Measurements from ENCODE around the gene PRDM15. TPM values are rescaled to one million over a fixed set of nuclear protein-coding genes. Genes with fewer than 3 reads are reported as not detected.

PRDM15 gene
- polyA plus RNA-seq, 1 experiment, result 7.6 TPM

- TF ChIP-seq CTCF (IDR thresholded peaks at IDR 0.05; ENCODE audit: insufficient read depth, low read depth, low read length), result no peak
- ChIA-PET POLR2A (no interaction called here), CTCF (interaction anchor here (2.6 to 11.1 kb wide), 2 partner anchors 10 to 156 kb away, joined by 7 to 153 read pairs; no protein-coding TSS in a partner anchor)
- no peak for DNase-seq (ENCODE audit: low read depth)
- Histone ChIP-seq H3K36me3 (ENCODE audit: control insufficient read depth, insufficient read depth, low read length) (no peaks in the 10 kb centered on the region), H3K27me3 (ENCODE audit: control insufficient read depth, insufficient read depth, low read length) (peaks cover 11% of the 10 kb centered on the region), H3K4me3 (ENCODE audit: low read depth, low read length) (peak within 1 kb of the TSS; percentile 43)
Observed at GRCh38 chr21:41766883-41767605, 112.1 kb downstream of the PRDM15 start, which contains the start of gene RIPK4. Gene RIPK4 (minus strand): TSS chr21:41767052. CDS start chr21:41767041, 11 bp downstream.

- CTCF ChIA-PET, result interaction anchor here (1.4 to 11.1 kb wide), 3 partner anchors 10 to 155 kb away, joined by 4 to 153 read pairs (median 7); no protein-coding TSS in a partner anchor
- POLR2A ChIA-PET, result no interaction called here
- DNase-seq (ENCODE audit: low read depth), result no peak
Observed at GRCh38 chr21:41765973-41766882, 112.9 kb downstream of the PRDM15 start.

GRCh38 chr21:41765420-41765821 lies 113.7 kb downstream of the PRDM15 start:
- TF ChIP-seq CTCF (IDR thresholded peaks at IDR 0.05; ENCODE audit: insufficient read depth, low read depth, low read length), result no peak
- H3K36me3 ChIP-seq (ENCODE audit: control insufficient read depth, insufficient read depth, low read length), result no peaks in the 10 kb centered on the region
- POLR2A ChIA-PET, result interaction anchor here (0.7 kb wide), 1 partner anchor 33 kb away, joined by 3 read pairs; no protein-coding TSS in a partner anchor
- no peak overlapping the region for H3K4me3 ChIP-seq (ENCODE audit: low read depth, low read length)
- peaks cover 11% of the 10 kb centered on the region for H3K27me3 ChIP-seq (ENCODE audit: control insufficient read depth, insufficient read depth, low read length)
- CTCF ChIA-PET, result interaction anchor here (1.4 to 2.6 kb wide), 3 partner anchors 11 to 153 kb away, joined by 4 to 7 read pairs (median 5); no protein-coding TSS in a partner anchor
- DNase-seq (ENCODE audit: low read depth), result no peak

More at GRCh38 chr21:41765973-41766882, 112.9 kb downstream of the PRDM15 start:
- TF ChIP-seq CTCF (IDR thresholded peaks at IDR 0.05; ENCODE audit: insufficient read depth, low read depth, low read length), result no peak
- H3K4me3 ChIP-seq (ENCODE audit: low read depth, low read length), result peak overlapping the region; percentile 43
- H3K27me3 ChIP-seq (ENCODE audit: control insufficient read depth, insufficient read depth, low read length), result peaks cover 11% of the 10 kb centered on the region
- no peaks in the 10 kb centered on the region for H3K36me3 ChIP-seq (ENCODE audit: control insufficient read depth, insufficient read depth, low read length)

- POLR2A ChIA-PET, result interaction anchor here (0.7 kb wide), 1 partner anchor 33 kb away, joined by 3 read pairs; no protein-coding TSS in a partner anchor
- no peak for TF ChIP-seq CTCF (IDR thresholded peaks at IDR 0.05; ENCODE audit: insufficient read depth, low read depth, low read length)
- H3K27me3 ChIP-seq (ENCODE audit: control insufficient read depth, insufficient read depth, low read length), result peaks cover 11% of the 10 kb centered on the region
Observed at GRCh38 chr21:41764558-41765419, 114.4 kb downstream of the PRDM15 start.

More at GRCh38 chr21:41764558-41765419, 114.4 kb downstream of the PRDM15 start:
- H3K36me3 ChIP-seq (ENCODE audit: control insufficient read depth, insufficient read depth, low read length), result no peaks in the 10 kb centered on the region
- CTCF ChIA-PET, result interaction anchor here (1.1 to 2.6 kb wide), 5 partner anchors 12 to 152 kb away, joined by 4 to 7 read pairs (median 5); no protein-coding TSS in a partner anchor
- no peak overlapping the region for H3K4me3 ChIP-seq (ENCODE audit: low read depth, low read length)
- DNase-seq (ENCODE audit: low read depth), result no peak
